A549 (cell line): ENCODE results near the gene FAM219A. TPM values are rescaled to one million over a fixed set of nuclear protein-coding genes. Genes with fewer than 3 reads are reported as not detected.

ENCODE experiments used
- ATAC-seq, 2 experiments: fragments of 200-7000 bp in 1 of 2; fragments of >200 bp in 1 of 2; cut with Nextera tagmentation in 1 of 2; cut with Tn5 transposase in 1 of 2; 3 replicates each; pipeline versions ENCODE4 v1.8.0 to v1.9.1; 2018 to 2020; ENCODE audit warnings: mild to moderate bottlenecking in 1 of 2, moderate library complexity in 1 of 2
- CTCF ChIA-PET: fragments of 300-600 bp; sonication (Branson Sonifier 250); formaldehyde crosslinking; extraction: SDS; loops from one replicate; lab custom pipeline; 2021; ENCODE audit warnings: antibody characterized with exemption, inconsistent platforms; lab: Yijun Ruan, JAX
- POLR2A ChIA-PET: fragments of 350-600 bp; formaldehyde crosslinking; extraction: SDS; loops from one replicate; lab custom pipeline; 2021; ENCODE audit warnings: antibody characterized with exemption, inconsistent platforms; lab: Yijun Ruan, JAX
- DNase-seq, 2 experiments: peaks; one replicate each; pipeline versions ENCODE4 v3.0.0 to v3.0.0-alpha.2; 2011 to 2016; ENCODE audit warnings: low read depth in 1 of 2, low spot score in 1 of 2
- FAIRE-seq: peaks from 2 replicates; lab custom pipeline; 2011; peaks lifted over from hg19 to GRCh38; lab: Jason Lieb, UNC
- H3K27ac ChIP-seq, 2 experiments: fragments of >200 bp; sonication (Bioruptor Twin); formaldehyde crosslinking; 3 replicates each; pipeline ENCODE4 v1.5.1; 2016 to 2017
- H3K4me1 ChIP-seq: fragments of >200 bp; sonication (Bioruptor Twin); formaldehyde crosslinking; 3 replicates; pipeline ENCODE4 v1.6.1; 2016
- H3K4me2 ChIP-seq: fragments of >200 bp; sonication (Bioruptor Twin); formaldehyde crosslinking; 3 replicates; pipeline ENCODE4 v1.6.1; 2016
- H3K4me3 ChIP-seq: fragments of >200 bp; sonication (Bioruptor Twin); formaldehyde crosslinking; 3 replicates; pipeline ENCODE4 v1.5.1; 2016
- H3K9me3 ChIP-seq: fragments of >200 bp; sonication (Bioruptor Twin); formaldehyde crosslinking; 3 replicates; pipeline ENCODE4 v1.6.1; 2016
- BHLHE40 ChIP-seq: IDR thresholded peaks from 2 replicates; pipeline ENCODE4 v1.6.1; 2012; ENCODE audit warnings: low read depth, low read length, inconsistent platforms
- CBX8 ChIP-seq: fragments of 200-600 bp; sonication (generic); IDR thresholded peaks from 2 replicates; pipeline ENCODE4 v1.6.1; 2016
- CHD2 ChIP-seq: fragments of 150-350 bp; IDR thresholded peaks from 2 replicates; pipeline ENCODE4 v1.6.1; 2014; ENCODE audit warnings: low read length; ENCODE audit not compliant: partially characterized antibody
- EHMT2 ChIP-seq: fragments of 200-600 bp; sonication (generic); IDR thresholded peaks from 2 replicates; pipeline ENCODE4 v1.6.1; 2016; ENCODE audit warnings: antibody characterized with exemption, low read depth, mild to moderate bottlenecking, moderate library complexity
- EP300 ChIP-seq, 2 experiments: fragments of >200 bp; sonication (Bioruptor Twin); formaldehyde crosslinking; IDR thresholded peaks; 2 replicates in 1 of 2; 3 replicates in 1 of 2; pipeline ENCODE4 v1.6.1; 2016 to 2017
- ESRRA ChIP-seq: fragments of 150-350 bp; IDR thresholded peaks from 2 replicates; pipeline ENCODE4 v1.6.1; 2014; ENCODE audit warnings: mild to moderate bottlenecking, low read length, borderline replicate concordance
- FOXS1 ChIP-seq: fragments of 250-450 bp; sonication (Bioruptor Pico); IDR thresholded peaks from 2 replicates; pipeline ENCODE4 v1.5.0; 2020; ENCODE audit warnings: mild to moderate bottlenecking, moderate library complexity
- HDAC2 ChIP-seq: fragments of 200-600 bp; sonication (generic); IDR thresholded peaks from 2 replicates; pipeline ENCODE4 v1.6.1; 2016
- HEYL ChIP-seq: fragments of 250-450 bp; sonication (Bioruptor Pico); IDR thresholded peaks from 2 replicates; pipeline ENCODE4 v1.8.0; 2021; ENCODE audit warnings: mild to moderate bottlenecking, moderate library complexity
- HOXB13 ChIP-seq: fragments of 250-450 bp; sonication (Bioruptor Pico); IDR thresholded peaks from 2 replicates; pipeline ENCODE4 v1.5.0; 2020; ENCODE audit warnings: low read depth, mild to moderate bottlenecking, moderate library complexity
- JUN ChIP-seq, 2 experiments: fragments of >200 bp; sonication (Bioruptor Twin); formaldehyde crosslinking; IDR thresholded peaks; 2 replicates in 1 of 2; 3 replicates in 1 of 2; pipeline ENCODE4 v1.6.1; 2016 to 2017
- JUNB ChIP-seq: fragments of >200 bp; sonication (Bioruptor Twin); formaldehyde crosslinking; IDR thresholded peaks from 2 replicates; pipeline ENCODE4 v1.6.1; 2016
- KDM5A ChIP-seq: fragments of 200-600 bp; sonication (generic); IDR thresholded peaks from 2 replicates; pipeline ENCODE4 v1.6.1; 2016; ENCODE audit warnings: antibody characterized with exemption, mild to moderate bottlenecking
- MAZ ChIP-seq: fragments of 150-350 bp; IDR thresholded peaks from 2 replicates; pipeline ENCODE4 v1.6.1; 2014; ENCODE audit warnings: antibody characterized with exemption, low read depth, low read length, borderline replicate concordance
- NPAS2 ChIP-seq: fragments of 250-450 bp; sonication (Bioruptor Pico); IDR thresholded peaks from 2 replicates; pipeline ENCODE4 v1.8.0; 2022; ENCODE audit warnings: mild to moderate bottlenecking, moderate library complexity, borderline replicate concordance
- NR3C1 ChIP-seq: fragments of >200 bp; sonication (Bioruptor Twin); formaldehyde crosslinking; IDR thresholded peaks from 3 replicates; pipeline ENCODE4 v1.6.1; 2017
- POLR2A ChIP-seq: IDR thresholded peaks from 2 replicates; pipeline ENCODE4 v1.6.1; 2012; ENCODE audit warnings: mild to moderate bottlenecking, low read length
- RAD21 ChIP-seq, 2 experiments: fragments of >200 bp in 1 of 2; sonication (Bioruptor Twin) in 1 of 2; formaldehyde crosslinking in 1 of 2; IDR thresholded peaks in 1 of 2; conservative IDR thresholded peaks in 1 of 2; 2 replicates in 1 of 2; 3 replicates in 1 of 2; pipeline ENCODE4 v1.6.1; 2012 to 2018; ENCODE audit warnings: inconsistent platforms in 1 of 2
- SMC3 ChIP-seq: fragments of >200 bp; sonication (Bioruptor Twin); formaldehyde crosslinking; IDR thresholded peaks from 3 replicates; pipeline ENCODE4 v1.6.1; 2018; ENCODE audit warnings: inconsistent platforms
- TP53 ChIP-seq: fragments of 250-450 bp; sonication (Bioruptor Pico); IDR thresholded peaks from 2 replicates; pipeline ENCODE4 v1.5.0; 2021; ENCODE audit warnings: mild to moderate bottlenecking, moderate library complexity
- ZSCAN20 ChIP-seq: fragments of 250-450 bp; sonication (Bioruptor Pico); IDR thresholded peaks from 2 replicates; pipeline ENCODE4 v1.8.0; 2022; ENCODE audit warnings: mild to moderate bottlenecking, moderate library complexity
- WGBS: methylation state at CpG from one replicate; pipeline ENCODE4 v1.1.6; 2017; ENCODE audit errors: missing lambda C conversion rate; 5-methylcytosine and 5-hydroxymethylcytosine counted together
- polyA plus RNA-seq, 4 experiments: library from polyadenylated mRNA; depleted of rRNA in 3 of 4; stranded (reverse); fragments of >200 nt; fragmentation: RNase III in 1 of 4; extraction: RNeasy Plus Mini Kit Qiagen cat#74134 plus additional on column Dnase treatment in 1 of 4; gene quantifications; 2 replicates in 3 of 4; 3 replicates in 1 of 4; pipeline ENCODE4 v1.2.3, GENCODE V29; 2011 to 2017
- TF ChIP-seq, protein P1 (sequence below): fragments of >200 bp; sonication (Bioruptor Twin); formaldehyde crosslinking; IDR thresholded peaks from 2 replicates; pipeline ENCODE4 v1.6.1; 2016
- TF ChIP-seq, protein P2 (sequence below): fragments of 200-600 bp; sonication (generic); IDR thresholded peaks from 2 replicates; pipeline ENCODE4 v1.6.1; 2016; ENCODE audit warnings: antibody characterized with exemption, mild to moderate bottlenecking, moderate library complexity
- TF ChIP-seq, protein P3 (sequence below): fragments of >200 bp; sonication (Bioruptor Twin); formaldehyde crosslinking; IDR thresholded peaks from 3 replicates; pipeline ENCODE4 v1.5.1; 2016
- TF ChIP-seq, protein P4 (sequence below): fragments of >200 bp; sonication (Bioruptor Twin); formaldehyde crosslinking; IDR thresholded peaks from 3 replicates; pipeline ENCODE4 v1.6.1; 2016
- TF ChIP-seq, protein P5 (sequence below): IDR thresholded peaks from 2 replicates; pipeline ENCODE4 v1.6.1; 2012

Gene FAM219A
- polyA plus RNA-seq, 2 of the 4 experiments (the other 2 are of a cell fraction): 8.1 to 15.3 TPM

DNA sequence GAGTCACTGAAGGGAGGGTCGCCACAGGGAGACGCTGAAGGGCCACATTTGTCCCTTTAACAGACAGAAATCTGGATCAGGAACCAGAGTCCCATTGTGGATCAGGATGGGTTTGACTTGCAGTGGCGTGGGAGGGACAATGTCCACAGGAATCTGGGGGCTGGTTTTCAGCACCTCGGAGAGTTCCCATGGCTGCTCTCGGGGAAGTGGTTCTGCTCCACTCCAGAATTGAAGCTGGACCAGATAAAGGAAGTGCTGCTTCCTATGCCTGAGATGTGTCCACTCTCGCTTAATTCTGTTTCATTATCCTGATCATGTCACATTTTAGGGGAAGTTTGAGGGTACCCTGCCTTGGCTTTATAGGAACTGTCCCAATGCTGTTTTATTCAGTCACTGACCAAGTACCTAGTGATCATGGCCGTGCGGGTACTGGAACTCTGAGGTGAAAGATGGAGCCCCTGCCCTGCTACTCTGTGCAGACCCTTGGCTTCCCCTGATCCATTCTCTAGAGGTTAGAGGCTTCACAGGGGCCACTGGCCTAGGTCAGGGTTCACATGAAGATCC lies 35.7 kb upstream of the FAM219A start:
- ATAC-seq (no peak), FAIRE-seq (no peak), DNase-seq (peak; percentile 19 to 20)
- POLR2A ChIA-PET: no interaction called here
- Histone ChIP-seq H3K27ac (no peak overlapping the region), H3K4me2 (no peak overlapping the region), H3K4me1 (no peaks in the 10 kb centered on the region), H3K9me3 (no peaks in the 10 kb centered on the region), H3K4me3 (no peak overlapping the region)
- CTCF ChIA-PET: interaction anchor here (1.0 to 11.2 kb wide), 9 partner anchors 8 to 110 kb away, joined by 3 to 107 read pairs (median 4); no protein-coding TSS in a partner anchor
- 17% methylated on average over 8 of the region's 8 CpGs for WGBS
- TF ChIP-seq, protein P1, sequence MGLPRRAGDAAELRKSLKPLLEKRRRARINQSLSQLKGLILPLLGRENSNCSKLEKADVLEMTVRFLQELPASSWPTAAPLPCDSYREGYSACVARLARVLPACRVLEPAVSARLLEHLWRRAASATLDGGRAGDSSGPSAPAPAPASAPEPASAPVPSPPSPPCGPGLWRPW: no peak
- TF ChIP-seq MAZ (no peak), KDM5A (no peak), HEYL (no peak), HDAC2 (no peak), ESRRA (no peak), EP300 (IDR thresholded peaks at IDR 0.05) (no peak), NR3C1 (no peak), EHMT2 (peak; percentile 77)
- TF ChIP-seq, protein P2, sequence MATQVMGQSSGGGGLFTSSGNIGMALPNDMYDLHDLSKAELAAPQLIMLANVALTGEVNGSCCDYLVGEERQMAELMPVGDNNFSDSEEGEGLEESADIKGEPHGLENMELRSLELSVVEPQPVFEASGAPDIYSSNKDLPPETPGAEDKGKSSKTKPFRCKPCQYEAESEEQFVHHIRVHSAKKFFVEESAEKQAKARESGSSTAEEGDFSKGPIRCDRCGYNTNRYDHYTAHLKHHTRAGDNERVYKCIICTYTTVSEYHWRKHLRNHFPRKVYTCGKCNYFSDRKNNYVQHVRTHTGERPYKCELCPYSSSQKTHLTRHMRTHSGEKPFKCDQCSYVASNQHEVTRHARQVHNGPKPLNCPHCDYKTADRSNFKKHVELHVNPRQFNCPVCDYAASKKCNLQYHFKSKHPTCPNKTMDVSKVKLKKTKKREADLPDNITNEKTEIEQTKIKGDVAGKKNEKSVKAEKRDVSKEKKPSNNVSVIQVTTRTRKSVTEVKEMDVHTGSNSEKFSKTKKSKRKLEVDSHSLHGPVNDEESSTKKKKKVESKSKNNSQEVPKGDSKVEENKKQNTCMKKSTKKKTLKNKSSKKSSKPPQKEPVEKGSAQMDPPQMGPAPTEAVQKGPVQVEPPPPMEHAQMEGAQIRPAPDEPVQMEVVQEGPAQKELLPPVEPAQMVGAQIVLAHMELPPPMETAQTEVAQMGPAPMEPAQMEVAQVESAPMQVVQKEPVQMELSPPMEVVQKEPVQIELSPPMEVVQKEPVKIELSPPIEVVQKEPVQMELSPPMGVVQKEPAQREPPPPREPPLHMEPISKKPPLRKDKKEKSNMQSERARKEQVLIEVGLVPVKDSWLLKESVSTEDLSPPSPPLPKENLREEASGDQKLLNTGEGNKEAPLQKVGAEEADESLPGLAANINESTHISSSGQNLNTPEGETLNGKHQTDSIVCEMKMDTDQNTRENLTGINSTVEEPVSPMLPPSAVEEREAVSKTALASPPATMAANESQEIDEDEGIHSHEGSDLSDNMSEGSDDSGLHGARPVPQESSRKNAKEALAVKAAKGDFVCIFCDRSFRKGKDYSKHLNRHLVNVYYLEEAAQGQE: peak; percentile 93

DNA sequence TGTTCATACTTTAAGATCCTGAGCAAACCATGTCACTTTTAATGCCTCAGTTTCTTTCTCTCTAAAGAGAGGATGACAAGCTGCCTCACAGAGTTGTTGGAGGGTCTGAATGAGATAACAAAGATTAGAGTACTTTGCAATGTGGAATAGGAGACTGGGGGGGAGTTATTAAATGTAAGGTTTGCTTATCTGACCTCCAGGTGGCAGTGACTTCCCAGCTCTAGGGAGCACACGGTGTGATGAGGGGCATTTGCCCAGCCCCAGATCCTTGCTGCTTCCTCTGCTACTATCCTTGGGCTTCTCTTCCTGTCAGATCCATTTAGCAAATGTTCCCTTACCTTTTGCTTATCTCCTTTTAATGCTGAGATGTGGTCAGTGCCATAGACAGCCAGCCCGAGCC lies 33.7 kb upstream of the FAM219A start:
- WGBS: 17% methylated on average over 2 of the region's 2 CpGs
- H3K4me1 ChIP-seq: no peaks in the 10 kb centered on the region
- H3K27ac ChIP-seq: no peak overlapping the region
- H3K9me3 ChIP-seq: no peaks in the 10 kb centered on the region
- ChIA-PET CTCF (interaction anchor here (0.6 to 11.2 kb wide), 7 partner anchors 10 to 100 kb away, joined by 3 to 107 read pairs (median 3); no protein-coding TSS in a partner anchor), POLR2A (no interaction called here)
- no peak overlapping the region for H3K4me3 ChIP-seq
- TF ChIP-seq RAD21 (conservative IDR thresholded peaks at IDR 0.05 in 1 of 2, IDR thresholded peaks at IDR 0.05 in 1 of 2): peak; percentile 15 to 37; a peak in 2 of 5 replicates
- no peak for TF ChIP-seq POLR2A
- TF ChIP-seq, protein P3, sequence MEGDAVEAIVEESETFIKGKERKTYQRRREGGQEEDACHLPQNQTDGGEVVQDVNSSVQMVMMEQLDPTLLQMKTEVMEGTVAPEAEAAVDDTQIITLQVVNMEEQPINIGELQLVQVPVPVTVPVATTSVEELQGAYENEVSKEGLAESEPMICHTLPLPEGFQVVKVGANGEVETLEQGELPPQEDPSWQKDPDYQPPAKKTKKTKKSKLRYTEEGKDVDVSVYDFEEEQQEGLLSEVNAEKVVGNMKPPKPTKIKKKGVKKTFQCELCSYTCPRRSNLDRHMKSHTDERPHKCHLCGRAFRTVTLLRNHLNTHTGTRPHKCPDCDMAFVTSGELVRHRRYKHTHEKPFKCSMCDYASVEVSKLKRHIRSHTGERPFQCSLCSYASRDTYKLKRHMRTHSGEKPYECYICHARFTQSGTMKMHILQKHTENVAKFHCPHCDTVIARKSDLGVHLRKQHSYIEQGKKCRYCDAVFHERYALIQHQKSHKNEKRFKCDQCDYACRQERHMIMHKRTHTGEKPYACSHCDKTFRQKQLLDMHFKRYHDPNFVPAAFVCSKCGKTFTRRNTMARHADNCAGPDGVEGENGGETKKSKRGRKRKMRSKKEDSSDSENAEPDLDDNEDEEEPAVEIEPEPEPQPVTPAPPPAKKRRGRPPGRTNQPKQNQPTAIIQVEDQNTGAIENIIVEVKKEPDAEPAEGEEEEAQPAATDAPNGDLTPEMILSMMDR: peak; percentile 18; the same call in 1 of the 3 replicates
- ATAC-seq: peak in 1 of 2 experiments; percentile 63; a peak in 3 of 6 replicates
- DNase-seq: peak; percentile 13 to 31
- FAIRE-seq: no peak
- H3K4me2 ChIP-seq: no peak overlapping the region

DNA sequence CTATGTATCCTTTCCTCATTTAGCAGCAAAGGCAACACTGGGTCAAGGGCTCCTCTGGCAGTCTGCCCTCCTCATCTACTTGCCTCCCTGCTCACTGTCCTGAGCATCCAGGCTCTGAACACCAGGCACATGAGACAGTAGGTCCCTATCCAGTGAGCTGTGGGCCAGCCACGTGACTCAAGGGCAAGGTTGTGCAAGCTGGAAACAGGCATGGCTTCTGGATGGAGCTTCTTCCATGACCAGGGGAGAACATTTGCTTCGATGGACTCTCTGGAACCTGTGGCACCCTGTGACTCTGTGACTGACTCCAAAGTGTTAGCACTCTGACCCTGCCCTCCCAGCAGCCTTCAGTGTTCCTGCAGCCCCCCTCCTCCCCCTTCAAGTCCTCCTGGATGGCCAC lies 33.2 kb upstream of the FAM219A start:
- WGBS: 13% methylated on average over 2 of the region's 2 CpGs
- Histone ChIP-seq H3K4me3 (no peak overlapping the region), H3K27ac (no peak overlapping the region), H3K4me1 (no peaks in the 10 kb centered on the region), H3K9me3 (no peaks in the 10 kb centered on the region), H3K4me2 (no peak overlapping the region)
- CTCF ChIA-PET: interaction anchor here (0.6 to 11.2 kb wide), 8 partner anchors 10 to 100 kb away, joined by 3 to 107 read pairs (median 10); no protein-coding TSS in a partner anchor
- FAIRE-seq (no peak), ATAC-seq (no peak; a peak in 1 of 6 replicates), DNase-seq (no peak)
- POLR2A ChIA-PET: no interaction called here
- TF ChIP-seq CBX8: no peak
- no peak for TF ChIP-seq FOXS1 (CRISPR knock-in tag)
- TF ChIP-seq KDM5A: no peak
- no peak for TF ChIP-seq JUN (IDR thresholded peaks at IDR 0.05)
- no peak for TF ChIP-seq CHD2
- TF ChIP-seq BHLHE40: no peak
- no peak for TF ChIP-seq ESRRA
- TF ChIP-seq ZSCAN20 (CRISPR knock-in tag): no peak
- TF ChIP-seq, protein P4, sequence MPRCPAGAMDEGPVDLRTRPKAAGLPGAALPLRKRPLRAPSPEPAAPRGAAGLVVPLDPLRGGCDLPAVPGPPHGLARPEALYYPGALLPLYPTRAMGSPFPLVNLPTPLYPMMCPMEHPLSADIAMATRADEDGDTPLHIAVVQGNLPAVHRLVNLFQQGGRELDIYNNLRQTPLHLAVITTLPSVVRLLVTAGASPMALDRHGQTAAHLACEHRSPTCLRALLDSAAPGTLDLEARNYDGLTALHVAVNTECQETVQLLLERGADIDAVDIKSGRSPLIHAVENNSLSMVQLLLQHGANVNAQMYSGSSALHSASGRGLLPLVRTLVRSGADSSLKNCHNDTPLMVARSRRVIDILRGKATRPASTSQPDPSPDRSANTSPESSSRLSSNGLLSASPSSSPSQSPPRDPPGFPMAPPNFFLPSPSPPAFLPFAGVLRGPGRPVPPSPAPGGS: no peak
- TF ChIP-seq MAZ: no peak
- no peak for TF ChIP-seq JUNB
- no peak for TF ChIP-seq EHMT2
- no peak for TF ChIP-seq HOXB13 (CRISPR knock-in tag)
- TF ChIP-seq NPAS2 (CRISPR knock-in tag): no peak
- TF ChIP-seq, protein P5, sequence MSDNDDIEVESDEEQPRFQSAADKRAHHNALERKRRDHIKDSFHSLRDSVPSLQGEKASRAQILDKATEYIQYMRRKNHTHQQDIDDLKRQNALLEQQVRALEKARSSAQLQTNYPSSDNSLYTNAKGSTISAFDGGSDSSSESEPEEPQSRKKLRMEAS: no peak
- no peak for TF ChIP-seq TP53 (CRISPR knock-in tag)
- TF ChIP-seq SMC3: no peak
